HCT116 (cell line): ENCODE measurements around the gene KCNK2. TPM values are rescaled to one million over a fixed set of nuclear protein-coding genes. Genes with fewer than 3 reads are reported as not detected.

Source experiments
- ATAC-seq: fragments of 200-7000 bp; cut with Tn5 transposase; 2 replicates; pipeline ENCODE4 v1.9.1; 2020; ENCODE audit warnings: mild to moderate bottlenecking, moderate library complexity
- BruUV-seq: library from RNA; stranded (reverse); fragments of 400-500 nt; replicated peaks from 2 replicates; lab custom pipeline; 2021; lab: Mats Ljungman, UMichigan
- CTCF ChIA-PET: fragments of 300-600 bp; sonication (Branson Sonifier 250); formaldehyde crosslinking; loops from one replicate; lab custom pipeline; 2021; ENCODE audit warnings: antibody characterized with exemption; lab: Charles Lee
- POLR2A ChIA-PET: fragments of 300-600, 350-600 bp; sonication (Branson Sonifier 250); formaldehyde crosslinking; loops from one replicate; lab custom pipeline; 2021; ENCODE audit warnings: antibody characterized with exemption; lab: Charles Lee
- RAD21 ChIA-PET, 2 experiments: fragments of 300-600 bp; sonication (Branson Sonifier 250); formaldehyde crosslinking; loops; one replicate each; lab custom pipeline; 2023; ENCODE audit warnings: low total read pairs in 2 of 2; ENCODE audit not compliant: uncharacterized antibody in 2 of 2, unreplicated experiment in 2 of 2, low non-redundant PET in 1 of 2; lab: Charles Lee
- DNase-seq: peaks from one replicate; pipeline ENCODE4 v3.0.0-alpha.2; 2010; ENCODE audit warnings: low read depth, low spot score
- H2AFZ ChIP-seq: fragments of 200-600 bp; shearing (Covaris generic), sonication (generic); 2 replicates; pipeline ENCODE4 v1.6.1; 2017; ENCODE audit warnings: low read depth, mixed run types, mixed read lengths, antibody characterized with exemption, low read length; ENCODE audit not compliant: poor library complexity, severe bottlenecking
- H3K27ac ChIP-seq: 2 replicates; pipeline ENCODE4 v1.5.1; 2012; ENCODE audit warnings: low read depth, low read length
- H3K27me3 ChIP-seq: fragments of 200-600 bp; sonication (generic); 2 replicates; pipeline ENCODE4 v1.6.1; 2016; ENCODE audit warnings: mixed run types, low read length, mixed read lengths; ENCODE audit not compliant: insufficient read depth
- H3K36me3 ChIP-seq, 2 experiments: fragments of 200-500 bp in 1 of 2; fragments of 200-600 bp in 1 of 2; sonication (Bioruptor generic) in 1 of 2; sonication (generic) in 1 of 2; 2 replicates each; pipeline versions ENCODE4 v1.5.1 to v1.6.1; 2014 to 2016; ENCODE audit warnings: low read length in 2 of 2, inconsistent platforms in 1 of 2, mixed read lengths in 1 of 2, mixed run types in 1 of 2; ENCODE audit not compliant: insufficient read depth in 2 of 2, control insufficient read depth in 1 of 2
- H3K4me1 ChIP-seq, 2 experiments: fragments of 200-600 bp in 1 of 2; sonication (generic) in 1 of 2; 2 replicates each; pipeline versions ENCODE4 v1.5.1 to v1.6.1; 2012 to 2017; ENCODE audit warnings: low read length in 2 of 2, inconsistent platforms in 1 of 2, mild to moderate bottlenecking in 1 of 2, mixed read lengths in 1 of 2, mixed run types in 1 of 2, moderate library complexity in 1 of 2; ENCODE audit not compliant: insufficient read depth in 2 of 2, control insufficient read depth in 1 of 2
- H3K4me2 ChIP-seq: fragments of 200-600 bp; sonication (generic); 2 replicates; pipeline ENCODE4 v1.6.1; 2017; ENCODE audit warnings: mixed run types, low read length, mixed read lengths
- H3K4me3 ChIP-seq, 2 experiments: fragments of 200-600 bp in 1 of 2; sonication (generic) in 1 of 2; replicated peaks in 1 of 2; 2 replicates each; pipeline ENCODE4 v1.5.1; 2011 to 2016; ENCODE audit warnings: low read length in 2 of 2, control low read depth in 1 of 2, low read depth in 1 of 2, mild to moderate bottlenecking in 1 of 2, mixed read lengths in 1 of 2, mixed run types in 1 of 2
- H3K79me2 ChIP-seq: fragments of 200-600 bp; sonication (generic); 2 replicates; pipeline ENCODE4 v1.6.1; 2017; ENCODE audit warnings: mild to moderate bottlenecking, mixed run types, low read length, moderate library complexity, mixed read lengths; ENCODE audit not compliant: insufficient read depth
- H3K9ac ChIP-seq: fragments of 200-600 bp; sonication (generic); 2 replicates; pipeline ENCODE4 v1.6.1; 2016; ENCODE audit warnings: low read length, mixed read lengths
- H3K9me2 ChIP-seq: fragments of 200-600 bp; sonication (generic), shearing (Covaris generic); 2 replicates; pipeline ENCODE4 v1.6.1; 2017; ENCODE audit warnings: mixed run types, mild to moderate bottlenecking, moderate library complexity; ENCODE audit not compliant: insufficient read depth
- H3K9me3 ChIP-seq, 2 experiments: fragments of 200-500 bp in 1 of 2; fragments of 200-600 bp in 1 of 2; sonication (Bioruptor generic) in 1 of 2; sonication (generic) in 1 of 2; 2 replicates each; pipeline ENCODE4 v1.6.1; 2014 to 2017; ENCODE audit warnings: low read length in 2 of 2, mixed read lengths in 2 of 2, inconsistent platforms in 1 of 2, low read depth in 1 of 2, mild to moderate bottlenecking in 1 of 2, mixed run types in 1 of 2, moderate library complexity in 1 of 2; ENCODE audit not compliant: control insufficient read depth in 1 of 2, insufficient read depth in 1 of 2
- H4K20me1 ChIP-seq: fragments of 200-600 bp; sonication (generic), shearing (Covaris generic); 2 replicates; pipeline ENCODE4 v1.6.1; 2017; ENCODE audit warnings: mixed run types, mild to moderate bottlenecking, moderate library complexity; ENCODE audit not compliant: insufficient read depth
- CBX3 ChIP-seq: IDR thresholded peaks from 2 replicates; pipeline ENCODE4 v1.6.1; 2012; ENCODE audit warnings: low read depth
- CEBPB ChIP-seq: IDR thresholded peaks from 2 replicates; pipeline ENCODE4 v1.6.1; 2012; ENCODE audit warnings: low read depth
- EGR1 ChIP-seq: IDR thresholded peaks from 2 replicates; pipeline ENCODE4 v1.6.1; 2012; ENCODE audit warnings: low read depth
- ELF1 ChIP-seq: IDR thresholded peaks from 2 replicates; pipeline ENCODE4 v1.6.1; 2012; ENCODE audit warnings: low read depth, borderline replicate concordance
- JUND ChIP-seq: IDR thresholded peaks from 2 replicates; pipeline ENCODE4 v1.6.1; 2012
- POLR2A ChIP-seq: IDR thresholded peaks from 2 replicates; pipeline ENCODE4 v1.7.0; 2011; ENCODE audit warnings: borderline replicate concordance; ENCODE audit not compliant: insufficient read depth, insufficient read length; ENCODE audit errors: extremely low read depth
- SP1 ChIP-seq: IDR thresholded peaks from 2 replicates; pipeline ENCODE4 v1.6.1; 2012; ENCODE audit warnings: low read depth
- SRF ChIP-seq: IDR thresholded peaks from 2 replicates; pipeline ENCODE4 v1.6.1; 2012; ENCODE audit warnings: low read depth
- YY1 ChIP-seq: IDR thresholded peaks from 2 replicates; pipeline ENCODE4 v1.6.1; 2011; ENCODE audit warnings: low read length, low read depth, moderate library complexity, mild to moderate bottlenecking; ENCODE audit not compliant: insufficient replicate concordance; ENCODE audit errors: extremely low read depth
- ZBTB33 ChIP-seq: IDR thresholded peaks from 2 replicates; pipeline ENCODE4 v1.6.1; 2011; ENCODE audit warnings: mild to moderate bottlenecking, low read length, moderate library complexity; ENCODE audit not compliant: insufficient replicate concordance; ENCODE audit errors: extremely low read depth
- ZFX ChIP-seq: fragments of 450-650 bp; IDR thresholded peaks from 2 replicates; pipeline ENCODE4 v1.6.1; 2017
- ZNF274 ChIP-seq: fragments of 200-500 bp; sonication (Bioruptor generic); IDR thresholded peaks from 2 replicates; pipeline ENCODE4 v1.6.1; 2014; ENCODE audit warnings: mild to moderate bottlenecking, low read depth, low read length, inconsistent platforms
- intact Hi-C: fragments of 100-400 bp; cut with micrococcal nuclease; formaldehyde crosslinking; loops from 2 replicates; pipeline ENCODE4 v1.10.0; 2022
- total RNA-seq: library from RNA; stranded (reverse); gene quantifications from one replicate; pipeline ENCODE4 v1.2.1, GENCODE V29; 2021; ENCODE audit not compliant: unreplicated experiment
- TF ChIP-seq, protein P1 (sequence below), 3 experiments: fragments of 200-600 bp in 1 of 3; sonication (generic) in 1 of 3; IDR thresholded peaks in 2 of 3; conservative IDR thresholded peaks in 1 of 3; 2 replicates each; pipeline ENCODE4 v1.5.1; 2012 to 2017; ENCODE audit warnings: low read depth in 2 of 3, low read length in 2 of 3, antibody characterized with exemption in 1 of 3, borderline replicate concordance in 1 of 3, control low read depth in 1 of 3, mild to moderate bottlenecking in 1 of 3, mixed read lengths in 1 of 3, mixed run types in 1 of 3, moderate library complexity in 1 of 3; ENCODE audit not compliant: insufficient read depth in 1 of 3
- TF ChIP-seq, protein P2 (sequence below): IDR thresholded peaks from 2 replicates; pipeline ENCODE4 v1.6.1; 2012

KCNK2 gene
- total RNA-seq, 1 experiment from 2014 or later = 0.27 TPM

DNA sequence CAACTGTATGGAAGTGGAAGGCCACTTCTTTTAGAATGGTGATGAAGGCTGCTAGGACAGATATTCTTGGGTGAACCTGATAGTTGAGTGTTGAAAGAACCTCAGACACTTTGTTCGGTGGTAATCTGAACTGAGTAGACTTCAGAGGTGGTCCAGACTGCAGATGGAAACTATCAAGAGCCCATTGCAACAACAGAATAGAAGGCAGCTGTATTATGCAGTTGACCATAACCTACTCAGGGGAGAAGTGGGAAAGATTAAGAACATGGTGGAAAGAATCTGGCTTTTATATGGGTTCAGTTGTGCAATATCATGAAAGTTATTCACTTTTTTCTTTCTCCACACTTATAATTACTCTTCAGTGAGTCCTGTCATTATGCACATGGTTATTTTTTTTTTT is 194.0 kb downstream of the KCNK2 start (continued):
- TF ChIP-seq, protein P1, sequence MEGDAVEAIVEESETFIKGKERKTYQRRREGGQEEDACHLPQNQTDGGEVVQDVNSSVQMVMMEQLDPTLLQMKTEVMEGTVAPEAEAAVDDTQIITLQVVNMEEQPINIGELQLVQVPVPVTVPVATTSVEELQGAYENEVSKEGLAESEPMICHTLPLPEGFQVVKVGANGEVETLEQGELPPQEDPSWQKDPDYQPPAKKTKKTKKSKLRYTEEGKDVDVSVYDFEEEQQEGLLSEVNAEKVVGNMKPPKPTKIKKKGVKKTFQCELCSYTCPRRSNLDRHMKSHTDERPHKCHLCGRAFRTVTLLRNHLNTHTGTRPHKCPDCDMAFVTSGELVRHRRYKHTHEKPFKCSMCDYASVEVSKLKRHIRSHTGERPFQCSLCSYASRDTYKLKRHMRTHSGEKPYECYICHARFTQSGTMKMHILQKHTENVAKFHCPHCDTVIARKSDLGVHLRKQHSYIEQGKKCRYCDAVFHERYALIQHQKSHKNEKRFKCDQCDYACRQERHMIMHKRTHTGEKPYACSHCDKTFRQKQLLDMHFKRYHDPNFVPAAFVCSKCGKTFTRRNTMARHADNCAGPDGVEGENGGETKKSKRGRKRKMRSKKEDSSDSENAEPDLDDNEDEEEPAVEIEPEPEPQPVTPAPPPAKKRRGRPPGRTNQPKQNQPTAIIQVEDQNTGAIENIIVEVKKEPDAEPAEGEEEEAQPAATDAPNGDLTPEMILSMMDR (IDR thresholded peaks at IDR 0.05 in 2 of 3, conservative IDR thresholded peaks at IDR 0.05 in 1 of 3; ENCODE audit: borderline replicate concordance in 1 of 3, insufficient read depth in 1 of 3, low read depth in 2 of 3, low read length in 2 of 3) = no peak
- TF ChIP-seq, all 23 proteins: peak for 0

- Histone ChIP-seq H3K9ac (no peak overlapping the region), H3K4me1 (peaks cover 0 to 12% of the 10 kb centered on the region in 2 experiments; a peak in 2 of 4 replicates), H3K36me3 (no peaks in the 10 kb centered on the region), H3K9me3 (no peaks in the 10 kb centered on the region), H4K20me1 (no peaks in the 10 kb centered on the region), H3K9me2 (no peaks in the 10 kb centered on the region), H3K4me2 (no peak overlapping the region)
- no peak for DNase-seq
- no peak for ATAC-seq
- RAD21 ChIA-PET = no interaction called here
- CTCF ChIA-PET = no interaction called here
- intact Hi-C loops = no loop called here
- TF ChIP-seq ZBTB33 (no peak), SRF (no peak), EGR1 (no peak), POLR2A (no peak), SP1 (no peak), ELF1 (no peak), ZNF274 (no peak), JUND (no peak), CEBPB (no peak), CBX3 (no peak), YY1 (no peak), ZFX (no peak)
- TF ChIP-seq, protein P2, sequence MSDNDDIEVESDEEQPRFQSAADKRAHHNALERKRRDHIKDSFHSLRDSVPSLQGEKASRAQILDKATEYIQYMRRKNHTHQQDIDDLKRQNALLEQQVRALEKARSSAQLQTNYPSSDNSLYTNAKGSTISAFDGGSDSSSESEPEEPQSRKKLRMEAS = no peak
- TF ChIP-seq, all 23 proteins: peak for 0
- no peaks in the 10 kb centered on the region for H3K27me3 ChIP-seq
- no peak overlapping the region for H3K27ac ChIP-seq
- H3K4me3 ChIP-seq = no peak overlapping the region
- no peaks in the 10 kb centered on the region for H3K79me2 ChIP-seq
- POLR2A ChIA-PET = no interaction called here
- H2AFZ ChIP-seq = no peak overlapping the region
- BruUV-seq = no TSS peak
These were observed 195.0 kb downstream of the KCNK2 start for GRCh38 chr1:215277532-215277931.
